Measurements from ENCODE around the gene MOAP1. TPM values are rescaled to one million over a fixed set of nuclear protein-coding genes. Genes with fewer than 3 reads are reported as not detected.
A peak's percentile ranks its signal among the peaks of the same experiment; 100 is the strongest.

The MOAP1 gene
- total RNA-seq, 1 experiment from 2014 or later: 17.5 TPM

DNA sequence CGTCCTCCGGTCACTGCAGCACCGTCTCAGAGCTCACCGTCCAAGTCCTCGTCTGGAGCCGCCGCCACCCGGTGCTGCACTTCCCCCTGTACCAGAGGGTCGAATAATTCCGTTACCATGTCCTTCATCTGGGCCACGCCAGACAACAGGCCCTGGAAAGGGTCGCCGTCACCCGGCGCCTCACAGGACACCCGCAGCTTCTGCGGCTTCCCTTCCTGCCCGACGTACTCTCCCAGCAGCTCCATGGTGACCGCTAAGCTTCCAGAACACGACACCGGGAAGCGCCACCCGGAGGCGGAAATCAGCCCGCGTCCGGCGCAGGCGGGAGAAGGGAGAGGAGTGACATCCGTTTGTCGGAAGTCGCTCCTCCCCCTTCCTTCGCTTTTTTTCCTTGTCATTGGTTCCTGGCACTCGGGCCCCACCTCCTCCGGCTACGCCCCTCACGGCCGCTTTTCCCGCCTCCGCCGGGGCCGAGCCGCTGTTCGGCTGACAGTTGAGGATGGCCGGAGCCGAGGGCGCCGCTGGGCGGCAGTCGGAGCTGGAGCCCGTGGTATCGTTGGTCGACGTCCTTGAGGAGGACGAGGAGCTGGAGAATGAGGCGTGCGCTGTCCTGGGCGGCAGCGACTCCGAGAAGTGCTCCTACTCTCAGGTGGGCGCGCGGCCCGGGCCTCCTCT, 22.2 kb upstream of the MOAP1 start, which contains the start of the genes GON7 and UBR7:
TSS of gene GON7 (minus strand) at position 273 of the 675 bp plus-strand sequence. CDS start at position 245, 28 bp downstream.
TSS of gene UBR7 (plus strand) at position 464 of the 675 bp plus-strand sequence. CDS start at position 500, 36 bp downstream.
- CTCF ChIA-PET: interaction anchor here (0.6 to 4.6 kb wide), 15 partner anchors 10 to 1649 kb away, joined by 3 to 18 read pairs (median 4); no protein-coding TSS in a partner anchor
- peak; percentile 98 for DNase-seq (ENCODE audit: unreplicated experiment)
- Mint-ChIP-seq H3K27ac (ENCODE audit: low read depth, unreplicated experiment) (peak within 1 kb of the TSS; percentile 98), H3K4me1 (ENCODE audit: insufficient read depth, unreplicated experiment) (peaks cover 12% of the 10 kb centered on the region), H3K4me3 (ENCODE audit: unreplicated experiment) (peak within 1 kb of the TSS; percentile 97), H3K9me3 (ENCODE audit: unreplicated experiment) (no peaks in the 10 kb centered on the region), H3K27me3 (ENCODE audit: insufficient read depth, unreplicated experiment) (no peaks in the 10 kb centered on the region), H3K36me3 (ENCODE audit: insufficient read depth, unreplicated experiment) (peaks cover 26% of the 10 kb centered on the region)
- TF ChIP-seq, protein P1, sequence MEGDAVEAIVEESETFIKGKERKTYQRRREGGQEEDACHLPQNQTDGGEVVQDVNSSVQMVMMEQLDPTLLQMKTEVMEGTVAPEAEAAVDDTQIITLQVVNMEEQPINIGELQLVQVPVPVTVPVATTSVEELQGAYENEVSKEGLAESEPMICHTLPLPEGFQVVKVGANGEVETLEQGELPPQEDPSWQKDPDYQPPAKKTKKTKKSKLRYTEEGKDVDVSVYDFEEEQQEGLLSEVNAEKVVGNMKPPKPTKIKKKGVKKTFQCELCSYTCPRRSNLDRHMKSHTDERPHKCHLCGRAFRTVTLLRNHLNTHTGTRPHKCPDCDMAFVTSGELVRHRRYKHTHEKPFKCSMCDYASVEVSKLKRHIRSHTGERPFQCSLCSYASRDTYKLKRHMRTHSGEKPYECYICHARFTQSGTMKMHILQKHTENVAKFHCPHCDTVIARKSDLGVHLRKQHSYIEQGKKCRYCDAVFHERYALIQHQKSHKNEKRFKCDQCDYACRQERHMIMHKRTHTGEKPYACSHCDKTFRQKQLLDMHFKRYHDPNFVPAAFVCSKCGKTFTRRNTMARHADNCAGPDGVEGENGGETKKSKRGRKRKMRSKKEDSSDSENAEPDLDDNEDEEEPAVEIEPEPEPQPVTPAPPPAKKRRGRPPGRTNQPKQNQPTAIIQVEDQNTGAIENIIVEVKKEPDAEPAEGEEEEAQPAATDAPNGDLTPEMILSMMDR (IDR thresholded peaks at IDR 0.05; ENCODE audit: unreplicated experiment): no peak
- POLR2A ChIA-PET: interaction anchor here (0.6 to 4.7 kb wide), 22 partner anchors 11 to 875 kb away, joined by 3 to 77 read pairs (median 5); partner anchors contain the start of genes DDX24, IFI27L1, LYSET and MOAP1
- intact Hi-C loops (cut with micrococcal nuclease): loop anchor here (1.0 to 10.0 kb wide), 3 partner anchors 22 to 338 kb away; partner anchors contain the start of genes LYSET and MOAP1
- BruUV-seq (replicated peaks): no TSS peak

DNA sequence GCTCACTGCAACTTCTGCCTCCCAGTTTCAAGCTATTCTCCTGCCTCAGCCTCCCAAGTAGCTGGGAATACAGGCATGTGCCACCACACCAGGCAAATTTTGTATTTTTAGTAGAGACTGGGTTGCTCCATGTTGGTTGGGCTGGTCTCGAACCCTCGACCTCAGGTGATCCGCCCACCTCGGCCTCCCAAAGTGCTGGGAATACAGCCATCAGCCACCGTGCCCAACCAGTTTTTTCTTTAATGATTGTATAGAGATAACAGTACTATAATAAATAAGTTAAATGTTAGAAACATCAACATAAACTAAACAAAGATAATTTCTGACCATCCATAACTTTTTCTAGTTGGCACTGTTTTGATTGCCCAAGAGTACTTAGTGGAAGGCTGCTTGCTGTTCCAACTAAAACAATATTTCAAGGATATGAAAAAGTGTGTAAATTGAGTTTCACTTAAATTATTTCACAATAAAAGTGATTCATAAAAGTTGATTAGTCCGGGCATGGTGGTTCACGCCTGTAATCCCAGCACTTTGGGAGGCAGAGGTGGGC, 16.5 kb upstream of the MOAP1 start:
- no peak overlapping the region for H3K4me3 Mint-ChIP-seq (ENCODE audit: unreplicated experiment)
- DNase-seq (ENCODE audit: unreplicated experiment): peak; percentile 24
- H3K4me1 Mint-ChIP-seq (ENCODE audit: insufficient read depth, unreplicated experiment): peaks cover 6% of the 10 kb centered on the region
- no peaks in the 10 kb centered on the region for H3K27me3 Mint-ChIP-seq (ENCODE audit: insufficient read depth, unreplicated experiment)
- intact Hi-C loops (cut with micrococcal nuclease): loop anchor here (10.0 kb wide), 1 partner anchor 344 kb away; no protein-coding TSS in a partner anchor
- POLR2A ChIA-PET: interaction anchor here (1.1 kb wide), 1 partner anchor 14 kb away, joined by 3 read pairs; no protein-coding TSS in a partner anchor
- no peaks in the 10 kb centered on the region for H3K9me3 Mint-ChIP-seq (ENCODE audit: unreplicated experiment)
- CTCF ChIA-PET: interaction anchor here (0.6 to 0.7 kb wide), 2 partner anchors 22 to 67 kb away, joined by 3 to 5 read pairs; no protein-coding TSS in a partner anchor
- BruUV-seq (replicated peaks): no TSS peak
- H3K27ac Mint-ChIP-seq (ENCODE audit: low read depth, unreplicated experiment): peak overlapping the region; percentile 39
- TF ChIP-seq, protein P1 (IDR thresholded peaks at IDR 0.05; ENCODE audit: unreplicated experiment): no peak
- H3K36me3 Mint-ChIP-seq (ENCODE audit: insufficient read depth, unreplicated experiment): peaks cover 27% of the 10 kb centered on the region

DNA sequence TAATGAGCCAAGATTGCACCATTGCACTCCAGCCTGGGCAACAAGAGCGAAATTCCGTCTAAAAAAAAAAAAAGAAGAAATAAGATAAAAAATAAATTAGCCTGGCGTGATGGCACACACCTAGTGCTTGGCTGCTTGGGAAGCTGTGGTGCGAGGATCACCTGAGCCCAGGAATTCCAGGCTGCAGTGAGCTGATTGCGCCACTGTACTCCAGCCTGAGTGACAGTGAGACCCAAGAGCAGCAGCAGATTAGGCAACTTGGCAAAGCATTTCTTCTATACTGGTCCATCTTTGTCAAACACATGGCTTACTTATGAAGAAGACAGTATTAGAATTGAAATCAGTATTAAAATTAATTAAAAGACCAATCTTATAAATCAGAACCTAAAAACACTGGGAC, 15.9 kb upstream of the MOAP1 start:
- intact Hi-C loops (cut with micrococcal nuclease): loop anchor here (10.0 kb wide), 1 partner anchor 344 kb away; no protein-coding TSS in a partner anchor
- CTCF ChIA-PET: interaction anchor here (0.7 kb wide), 1 partner anchor 22 kb away, joined by 5 read pairs; no protein-coding TSS in a partner anchor
- peaks cover 6% of the 10 kb centered on the region for H3K4me1 Mint-ChIP-seq (ENCODE audit: insufficient read depth, unreplicated experiment)
- no peak overlapping the region for H3K27ac Mint-ChIP-seq (ENCODE audit: low read depth, unreplicated experiment)
- POLR2A ChIA-PET: no interaction called here
- peaks cover 23% of the 10 kb centered on the region for H3K36me3 Mint-ChIP-seq (ENCODE audit: insufficient read depth, unreplicated experiment)
- peak; percentile 54 for DNase-seq (ENCODE audit: unreplicated experiment)
- H3K9me3 Mint-ChIP-seq (ENCODE audit: unreplicated experiment): no peaks in the 10 kb centered on the region
- no TSS peak for BruUV-seq (replicated peaks)
- no peaks in the 10 kb centered on the region for H3K27me3 Mint-ChIP-seq (ENCODE audit: insufficient read depth, unreplicated experiment)
- TF ChIP-seq, protein P1 (IDR thresholded peaks at IDR 0.05; ENCODE audit: unreplicated experiment): no peak
- no peak overlapping the region for H3K4me3 Mint-ChIP-seq (ENCODE audit: unreplicated experiment)

DNA sequence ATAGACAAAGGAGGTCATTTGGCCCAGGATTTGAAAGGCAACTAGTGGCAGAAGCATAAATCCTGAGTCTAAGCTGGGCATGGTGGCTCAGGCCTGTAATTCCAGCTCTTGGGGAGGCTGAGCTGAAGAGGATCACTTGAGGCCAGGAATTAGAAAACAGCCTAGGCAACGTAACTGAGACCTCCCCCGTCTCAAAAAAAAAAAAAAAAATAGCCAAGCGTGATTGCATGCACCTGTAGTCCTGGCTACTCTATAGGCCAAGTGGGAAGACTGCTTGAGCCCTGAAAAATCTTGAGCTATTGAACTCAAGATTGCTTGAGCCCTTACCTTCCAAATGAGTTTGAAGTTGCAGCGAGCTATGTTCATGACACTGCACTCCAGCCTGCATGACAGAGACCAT, 14.3 kb upstream of the MOAP1 start:
- DNase-seq (ENCODE audit: unreplicated experiment): no peak
- Mint-ChIP-seq H3K4me1 (ENCODE audit: insufficient read depth, unreplicated experiment) (peaks cover under 1% of the 10 kb centered on the region), H3K36me3 (ENCODE audit: insufficient read depth, unreplicated experiment) (peaks cover 22% of the 10 kb centered on the region), H3K27me3 (ENCODE audit: insufficient read depth, unreplicated experiment) (no peaks in the 10 kb centered on the region), H3K9me3 (ENCODE audit: unreplicated experiment) (no peaks in the 10 kb centered on the region), H3K4me3 (ENCODE audit: unreplicated experiment) (no peak overlapping the region), H3K27ac (ENCODE audit: low read depth, unreplicated experiment) (no peak overlapping the region)
- intact Hi-C loops (cut with micrococcal nuclease): no loop called here
- ChIA-PET POLR2A (no interaction called here), CTCF (interaction anchor here (0.6 to 1.6 kb wide), 8 partner anchors 14 to 693 kb away, joined by 3 to 6 read pairs (median 4); partner anchors contain the start of genes LYSET and MOAP1)
- TF ChIP-seq, protein P1 (IDR thresholded peaks at IDR 0.05; ENCODE audit: unreplicated experiment): no peak
- BruUV-seq (replicated peaks): no TSS peak
